HG02885 (cell line): ENCODE data around the gene SLC13A5.
"Not testable (repeated sequence)": the region's sequence is repeated elsewhere in the genome, so short reads cannot be mapped to it uniquely, and the experiment has no call there.

Experiments used
- ATAC-seq: cut with Tn5 transposase; IDR thresholded peaks from one replicate; pipeline ENCODE4 v1.9.1; 2021; ENCODE audit warnings: mild to moderate bottlenecking; ENCODE audit not compliant: unreplicated experiment, poor library complexity

SLC13A5 gene

DNA sequence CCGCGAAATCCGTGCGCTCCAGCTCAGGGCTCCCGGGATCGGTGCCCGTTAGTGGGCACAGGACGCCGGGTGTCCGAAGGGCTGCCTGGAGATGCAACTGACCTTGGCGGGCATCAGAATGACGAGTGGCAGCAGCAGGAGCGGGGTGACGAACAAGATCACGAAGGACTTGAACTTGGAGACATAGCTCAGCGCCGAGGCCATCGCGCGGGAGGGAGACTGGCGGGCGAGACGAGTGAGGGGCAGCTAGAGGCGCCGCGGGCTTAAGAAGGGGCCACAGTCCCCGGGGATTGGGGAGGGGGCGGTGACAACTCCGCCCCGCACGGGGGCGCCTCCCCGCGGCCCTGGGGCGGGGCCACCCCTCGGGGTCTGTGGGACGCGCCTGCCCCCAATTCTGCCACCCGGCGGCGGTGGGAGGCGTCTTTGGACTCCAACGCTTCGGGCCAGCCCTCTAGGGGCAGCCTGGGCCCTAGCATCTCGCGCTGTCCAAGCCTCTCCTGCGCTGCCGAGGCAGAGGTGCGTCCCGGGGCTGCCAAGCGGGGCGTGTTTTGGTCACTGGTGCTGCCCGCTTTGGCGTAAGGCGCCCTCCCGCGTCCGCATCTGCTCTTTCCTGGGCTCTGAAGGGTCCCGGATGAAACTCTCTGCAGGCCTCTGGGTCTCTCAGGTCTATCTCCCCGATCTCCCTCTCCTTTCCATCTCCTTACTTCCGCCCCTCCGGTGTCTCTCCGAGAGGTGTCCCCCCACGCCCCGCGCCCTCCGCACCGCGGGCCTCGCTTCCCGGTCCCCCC, at the start of gene SLC13A5:
Gene SLC13A5 (minus strand): TSS at position 240 of the 788 bp plus-strand sequence. CDS start 36 bp downstream, at position 204.
- ATAC-seq = no peak

DNA sequence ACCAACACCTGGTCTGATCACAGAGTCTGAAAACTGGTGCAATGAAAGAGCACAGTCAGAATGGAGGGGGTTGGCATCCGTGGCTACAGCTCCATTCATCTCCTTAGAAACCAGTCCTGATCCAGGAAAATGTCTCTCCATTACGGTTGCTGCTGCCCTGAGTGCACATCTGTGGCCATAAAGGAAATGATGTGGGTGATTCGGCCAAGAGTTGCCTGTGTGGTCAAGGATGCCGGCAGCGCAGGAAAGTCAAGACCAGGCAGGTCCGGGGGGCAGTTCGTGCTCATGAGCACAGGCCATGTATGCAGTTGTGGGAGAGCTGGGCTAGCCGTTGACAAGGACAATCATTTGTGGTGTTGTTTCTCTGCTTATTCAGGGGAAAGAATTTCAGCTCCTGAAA, 48.6 kb upstream of the SLC13A5 start:
- no peak for ATAC-seq

DNA sequence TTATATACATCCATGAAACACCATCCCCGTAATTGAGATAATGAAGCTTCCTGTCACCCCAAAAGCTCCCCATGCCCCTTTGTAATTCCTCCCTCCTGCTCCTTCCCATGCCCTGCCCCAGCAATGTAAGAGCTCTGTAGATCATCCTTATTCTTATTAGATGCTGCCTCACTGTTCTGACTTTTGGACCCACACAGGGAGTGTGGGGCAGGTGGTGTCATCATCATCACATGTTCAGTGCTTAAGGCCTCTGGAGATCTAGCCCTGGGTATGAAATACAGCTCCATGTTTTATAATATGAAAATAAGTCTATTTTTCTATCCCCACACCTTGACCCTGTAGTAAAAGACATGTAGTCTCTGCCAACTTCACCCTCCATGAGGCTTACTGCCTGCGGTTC, 44.6 kb upstream of the SLC13A5 start:
- no peak for ATAC-seq

DNA sequence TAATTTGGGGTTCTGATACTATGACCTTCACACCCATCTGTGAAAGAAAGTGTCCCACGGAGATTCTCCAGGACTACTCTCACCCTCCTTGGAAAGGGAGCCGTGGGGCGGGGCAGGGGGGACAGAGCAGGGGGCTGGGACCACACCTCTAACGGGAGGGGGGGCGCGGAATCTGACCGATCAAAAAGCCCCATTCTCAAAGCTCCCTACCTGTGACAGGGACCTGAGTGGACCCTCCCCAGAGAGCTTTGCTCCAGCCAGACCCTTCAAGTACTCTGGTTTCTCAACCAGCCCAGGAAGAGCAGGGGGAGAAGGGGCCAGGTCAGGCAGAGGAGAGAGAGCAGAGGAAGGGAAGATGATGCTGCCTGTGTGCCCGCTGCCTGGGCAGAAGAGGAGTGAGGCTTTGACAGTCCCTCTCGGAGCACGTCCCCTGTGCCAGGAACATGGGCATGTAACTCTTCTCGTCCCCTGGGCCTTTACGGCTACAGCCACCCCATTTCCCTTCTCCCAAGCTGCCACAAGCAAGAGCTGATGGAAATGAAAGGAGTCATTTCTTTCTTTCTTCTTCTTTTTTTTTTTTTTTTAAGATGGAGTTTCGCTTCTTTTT, 43.4 kb upstream of the SLC13A5 start:
- ATAC-seq = no peak

- no peak for ATAC-seq
Measured at GRCh38 chr17:6755731-6756184, 42.6 kb upstream of the SLC13A5 start, which contains the start of gene XAF1. Gene XAF1 (plus strand): TSS chr17:6756046. CDS start chr17:6756079, 33 bp downstream.

DNA sequence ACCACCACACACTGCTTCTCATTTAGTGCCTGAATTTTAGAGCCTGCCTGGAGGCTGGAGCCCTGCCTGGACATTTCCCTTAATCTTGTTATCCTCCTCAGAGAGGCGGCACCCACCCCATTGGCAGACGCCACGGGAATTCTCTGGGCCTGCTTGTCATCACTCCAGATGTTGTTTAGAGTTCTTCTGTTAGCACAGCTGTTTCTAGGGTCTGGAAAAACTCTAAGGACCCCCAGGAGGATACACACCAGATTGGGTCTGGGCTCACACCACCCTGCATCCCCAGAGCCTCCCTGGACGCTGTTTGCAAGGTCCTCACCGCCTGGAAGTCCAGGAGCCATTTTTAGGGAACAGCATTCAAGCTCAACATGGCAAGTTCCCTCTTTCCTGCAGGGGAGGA, 42.1 kb upstream of the SLC13A5 start:
- no peak for ATAC-seq

DNA sequence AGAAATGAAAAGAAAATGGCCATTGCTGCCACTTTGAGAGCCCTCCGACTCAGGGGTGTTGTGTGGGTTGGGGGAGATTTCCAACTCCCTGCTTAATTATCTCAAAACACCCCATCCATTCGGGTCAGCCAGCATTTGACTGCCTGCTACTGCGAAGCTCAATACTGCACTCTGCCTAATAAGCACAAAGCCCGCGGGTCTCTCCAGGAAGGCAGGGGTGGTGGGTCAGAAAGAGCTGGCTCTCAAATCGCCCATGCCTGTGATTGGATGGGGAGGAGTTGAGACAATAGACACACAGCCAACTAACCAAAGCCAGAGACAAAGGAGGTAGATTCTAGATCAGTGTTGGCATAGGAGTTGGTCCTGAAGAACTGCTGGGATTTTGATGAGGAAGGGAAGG, 40.4 kb upstream of the SLC13A5 start:
- ATAC-seq = no peak

- ATAC-seq = no peak
Measured at GRCh38 chr17:6753006-6753445, 39.9 kb upstream of the SLC13A5 start.

GRCh38 chr17:6752068-6752909, 39.1 kb upstream of the SLC13A5 start:
- ATAC-seq = no peak

- no peak for ATAC-seq
Measured at GRCh38 chr17:6749519-6749918, 36.4 kb upstream of the SLC13A5 start.

GRCh38 chr17:6748617-6749016, 35.4 kb upstream of the SLC13A5 start:
- no peak for ATAC-seq

DNA sequence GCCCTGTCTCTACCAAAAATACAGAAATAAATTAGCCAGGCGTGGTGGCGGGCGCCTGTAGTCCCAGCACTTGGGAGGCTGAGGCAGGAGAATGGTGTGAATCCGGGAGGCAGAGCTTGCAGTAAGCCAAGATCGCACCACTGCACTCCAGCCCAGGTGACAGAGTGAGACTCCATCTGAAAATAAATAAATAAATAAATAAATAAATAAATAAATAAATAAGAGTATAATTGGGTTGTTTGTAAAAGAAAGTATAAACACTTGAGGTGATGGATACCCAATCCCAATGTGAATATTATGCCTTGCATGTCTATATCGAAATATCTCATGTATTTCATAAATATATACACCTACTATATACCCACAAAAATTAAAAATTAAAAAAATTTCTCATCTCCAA, 33.5 kb upstream of the SLC13A5 start:
- ATAC-seq = not testable (repeated sequence)

GRCh38 chr17:6729531-6729930, 16.4 kb upstream of the SLC13A5 start:
- no peak for ATAC-seq

DNA sequence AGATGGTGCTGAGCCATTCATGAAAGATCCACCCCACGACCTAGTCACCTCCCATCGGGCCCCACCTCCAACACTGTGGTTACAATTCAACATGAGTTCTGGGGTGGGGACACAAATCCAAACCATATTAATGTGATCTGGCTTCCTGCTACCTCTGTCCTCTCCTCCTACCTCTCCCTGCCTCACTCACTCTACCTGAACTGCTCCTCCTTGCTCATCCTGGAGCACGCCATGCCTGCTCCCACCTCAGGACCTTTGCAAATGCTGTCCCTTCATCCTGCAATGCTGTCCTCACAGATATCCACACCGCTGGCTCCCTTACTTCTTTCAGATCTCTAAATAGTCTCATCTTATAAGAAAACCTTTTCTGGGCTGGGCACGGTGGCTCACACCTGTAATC, 10.8 kb upstream of the SLC13A5 start:
- no peak for ATAC-seq

GRCh38 chr17:6721744-6722143, 8.6 kb upstream of the SLC13A5 start:
- ATAC-seq = no peak

DNA sequence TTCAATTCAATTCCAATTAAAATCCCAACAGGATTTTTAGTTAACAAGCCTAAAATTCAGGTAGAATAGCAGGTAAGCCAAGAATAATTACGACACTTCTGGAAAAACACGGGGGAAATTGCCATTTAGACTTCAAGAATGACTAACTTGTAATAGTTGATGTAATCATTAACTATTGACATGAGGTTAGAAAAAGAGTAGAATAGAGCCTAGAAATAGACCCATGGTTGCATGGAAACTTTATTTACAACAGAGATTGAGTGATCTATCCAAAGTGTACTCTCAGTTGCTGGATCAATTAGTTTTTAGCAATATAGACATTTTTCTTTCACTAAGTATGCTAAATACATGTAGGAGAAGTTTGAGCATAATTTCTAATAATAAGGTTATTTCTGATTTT, 3.6 kb upstream of the SLC13A5 start:
- no peak for ATAC-seq

- no peak for ATAC-seq
Measured at GRCh38 chr17:6714315-6714874, 1.2 kb upstream of the SLC13A5 start.

DNA sequence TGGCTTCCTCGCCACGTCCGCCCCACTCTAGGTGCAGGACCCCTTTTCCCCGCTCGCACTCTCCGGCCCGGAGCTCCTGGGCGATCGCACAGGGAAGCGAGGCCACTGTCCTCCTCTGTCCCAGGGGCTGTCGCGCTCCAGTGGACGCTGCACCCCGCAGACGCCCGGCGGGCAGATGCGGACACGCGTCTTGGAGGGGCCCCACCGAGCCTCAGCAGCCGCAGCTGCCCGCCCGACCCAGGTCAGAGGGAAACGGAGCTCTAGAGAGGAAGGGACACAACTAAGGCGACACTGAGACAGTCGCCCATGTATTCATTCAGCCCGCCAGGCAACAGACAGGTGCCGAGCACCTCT, 726 bp upstream of the SLC13A5 start:
- no peak for ATAC-seq

DNA sequence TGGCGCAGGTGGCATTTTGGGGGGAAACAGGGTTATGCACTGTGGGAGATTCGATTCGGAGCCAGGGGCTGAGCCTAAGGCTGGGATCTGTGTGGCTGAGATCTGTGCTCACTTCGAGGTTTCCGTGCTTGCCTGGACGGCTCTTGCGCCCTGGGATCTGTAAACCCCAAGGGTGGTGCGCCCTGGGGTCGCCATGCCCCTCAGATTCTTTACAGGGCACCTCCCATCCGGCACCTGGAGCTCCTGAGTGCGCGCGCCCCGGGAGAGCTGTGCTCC, 377 bp downstream of the SLC13A5 start:
- no peak for ATAC-seq

DNA sequence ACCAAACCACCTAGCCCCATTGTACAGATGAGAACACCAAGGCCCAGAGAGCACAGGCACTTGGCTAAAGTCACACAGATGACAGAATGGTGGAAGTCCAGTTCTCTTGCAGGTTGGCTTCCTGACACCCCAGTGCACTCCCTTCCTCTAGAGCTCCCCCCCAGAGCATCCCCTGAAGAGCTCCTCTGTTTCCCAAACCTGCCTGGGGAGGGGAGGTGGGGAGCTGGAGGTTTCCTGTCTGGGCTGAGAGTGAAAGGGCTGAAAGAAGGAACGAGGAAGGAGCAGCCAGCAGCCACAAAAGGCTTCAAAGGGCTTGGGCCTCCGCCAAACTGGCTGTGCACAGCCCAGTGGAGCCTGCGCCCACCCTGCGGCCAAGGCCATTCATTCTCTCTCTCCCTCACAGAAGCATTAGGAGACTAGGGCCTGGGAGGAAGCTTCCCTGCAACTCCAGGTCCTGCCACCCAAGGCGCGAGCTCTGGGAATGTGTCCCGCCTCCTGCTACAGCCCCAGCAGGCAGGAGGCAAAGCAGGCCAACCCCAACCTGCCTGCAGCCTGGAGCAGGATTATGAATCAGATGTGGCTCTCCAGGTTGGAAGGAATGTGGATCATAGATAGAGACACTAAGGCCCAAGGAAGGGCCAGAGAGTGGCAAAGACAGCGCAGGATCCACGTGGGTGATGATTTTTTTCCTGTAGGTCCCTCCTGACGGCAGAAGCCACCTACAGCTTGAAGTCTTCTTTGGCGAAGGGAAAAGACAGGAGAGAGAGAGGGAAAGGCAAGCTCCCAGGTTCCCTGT, 913 bp downstream of the SLC13A5 start:
- no peak for ATAC-seq
